ENCODE data around the gene CISD3.

- TF ChIP-seq POLR2A (IDR thresholded peaks at IDR 0.05) = no peak
- TF ChIP-seq CTCF (IDR thresholded peaks at IDR 0.05) = no peak
- no peak for TF ChIP-seq POLR2AphosphoS5 (IDR thresholded peaks at IDR 0.05)
Observed at GRCh38 chr17:38698760-38699159, 31.4 kb upstream of the CISD3 start.
